Globus pallidus (tissue), 1 donor: ENCODE data around the gene ABLIM2.
A peak's percentile ranks its signal among the peaks of the same experiment; 100 is the strongest.

Experiments
- DNase-seq: peaks from one replicate; pipeline ENCODE4 v3.0.0-alpha.2; 2015; ENCODE audit warnings: low spot score

Gene ABLIM2

GRCh38 chr4:8192748-8193738 is 34.4 kb upstream of the ABLIM2 start:
- DNase-seq, result no peak

GRCh38 chr4:8191136-8191747 is 32.6 kb upstream of the ABLIM2 start:
- peak; percentile 66 for DNase-seq

GRCh38 chr4:8189551-8190466 is 31.2 kb upstream of the ABLIM2 start:
- DNase-seq, result no peak

GRCh38 chr4:8188743-8189550 is 30.3 kb upstream of the ABLIM2 start:
- no peak for DNase-seq

- DNase-seq, result no peak
These were observed 29.5 kb upstream of the ABLIM2 start for GRCh38 chr4:8188085-8188484.

GRCh38 chr4:8185930-8186329 is 27.3 kb upstream of the ABLIM2 start:
- DNase-seq, result no peak

- DNase-seq, result no peak
These were observed 26.7 kb upstream of the ABLIM2 start for GRCh38 chr4:8185295-8185694.

- no peak for DNase-seq
These were observed 25.4 kb upstream of the ABLIM2 start for GRCh38 chr4:8184061-8184460.

- no peak for DNase-seq
These were observed 24.5 kb upstream of the ABLIM2 start for GRCh38 chr4:8182858-8183725.

GRCh38 chr4:8182294-8182693 is 23.7 kb upstream of the ABLIM2 start:
- no peak for DNase-seq

- no peak for DNase-seq
These were observed 23.2 kb upstream of the ABLIM2 start for GRCh38 chr4:8181844-8182243.

GRCh38 chr4:8181119-8181518 is 22.5 kb upstream of the ABLIM2 start:
- no peak for DNase-seq

- DNase-seq, result no peak
These were observed 21.9 kb upstream of the ABLIM2 start for GRCh38 chr4:8180310-8181093.

GRCh38 chr4:8179771-8180170 is 21.2 kb upstream of the ABLIM2 start:
- no peak for DNase-seq

- DNase-seq, result no peak
These were observed 20.5 kb upstream of the ABLIM2 start for GRCh38 chr4:8179074-8179473.

GRCh38 chr4:8177956-8178355 is 19.3 kb upstream of the ABLIM2 start:
- DNase-seq, result no peak

GRCh38 chr4:8177552-8177951 is 18.9 kb upstream of the ABLIM2 start:
- DNase-seq, result no peak

GRCh38 chr4:8176547-8177399 is 18.2 kb upstream of the ABLIM2 start:
- no peak for DNase-seq

- DNase-seq, result no peak
These were observed 17.1 kb upstream of the ABLIM2 start for GRCh38 chr4:8175686-8176085.
